PC-9 (cell line): ENCODE data around the gene SLC25A25.

ENCODE experiments used
- CTCF ChIP-seq: fragments of 200-600 bp; sonication (generic); conservative IDR thresholded peaks from 2 replicates; pipeline ENCODE4 v1.6.1; 2017; ENCODE audit warnings: mixed run types, antibody characterized with exemption, mild to moderate bottlenecking, moderate library complexity
- EZH2 ChIP-seq: fragments of 200-600 bp; sonication (generic); IDR thresholded peaks from 2 replicates; pipeline ENCODE4 v1.8.0; 2017; ENCODE audit warnings: antibody characterized with exemption, low read depth

- TF ChIP-seq CTCF (no peak), EZH2 (no peak)
Observed at GRCh38 chr9:128093011-128093410, 25.0 kb downstream of the SLC25A25 start.
